Endometrial microvascular endothelial cells (primary cell): ENCODE results near the gene LBHD2. TPM values are rescaled to one million over a fixed set of nuclear protein-coding genes. Genes with fewer than 3 reads are reported as not detected.

Source experiments
- in situ Hi-C: cut with HindIII; loops from 2 replicates; pipeline ENCODE4 v1.10.0; 2017; ENCODE audit warnings: low sequenced_read_pairs, low pct_unique_long_range_greater_than_20kb; ENCODE audit errors: inconsistent ontology term
- total RNA-seq: library from RNA; depleted of rRNA; stranded (reverse); fragments of >200 nt; gene quantifications from one replicate; pipeline ENCODE4 v1.2.3, GENCODE V29; 2015; ENCODE audit errors: inconsistent ontology term

The LBHD2 gene
- total RNA-seq, 1 donor from 2014 or later = not detected

GRCh38 chr14:103087343-103087835 lies 3.4 kb downstream of the LBHD2 start:
- in situ Hi-C loops = no loop called here

DNA sequence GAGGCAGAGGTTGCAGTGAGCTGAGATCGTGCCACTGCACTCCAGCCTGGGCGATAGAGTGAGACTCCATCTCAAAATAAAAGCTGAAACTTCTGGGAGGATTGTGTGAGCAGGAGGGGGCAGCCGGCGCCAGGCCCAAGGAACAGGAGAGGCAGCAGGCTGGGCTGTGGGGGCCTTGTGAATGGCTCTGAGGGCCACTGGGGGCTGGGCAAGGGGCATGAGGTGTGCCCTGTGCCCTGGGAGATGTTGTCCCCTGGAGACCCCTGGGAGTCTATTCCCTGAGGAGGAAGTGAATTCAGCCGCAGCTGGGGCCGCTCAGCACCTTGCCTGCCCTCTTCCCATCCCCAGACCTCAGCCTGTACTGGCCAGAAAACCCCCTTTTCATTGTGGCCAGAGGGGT lies 4.9 kb downstream of the LBHD2 start:
- in situ Hi-C loops = no loop called here

GRCh38 chr14:103089386-103090335 lies 5.7 kb downstream of the LBHD2 start:
- in situ Hi-C loops = no loop called here

GRCh38 chr14:103090481-103091020 lies 6.5 kb downstream of the LBHD2 start:
- in situ Hi-C loops = no loop called here

- in situ Hi-C loops = no loop called here
Measured at GRCh38 chr14:103091041-103091882, 7.3 kb downstream of the LBHD2 start.

DNA sequence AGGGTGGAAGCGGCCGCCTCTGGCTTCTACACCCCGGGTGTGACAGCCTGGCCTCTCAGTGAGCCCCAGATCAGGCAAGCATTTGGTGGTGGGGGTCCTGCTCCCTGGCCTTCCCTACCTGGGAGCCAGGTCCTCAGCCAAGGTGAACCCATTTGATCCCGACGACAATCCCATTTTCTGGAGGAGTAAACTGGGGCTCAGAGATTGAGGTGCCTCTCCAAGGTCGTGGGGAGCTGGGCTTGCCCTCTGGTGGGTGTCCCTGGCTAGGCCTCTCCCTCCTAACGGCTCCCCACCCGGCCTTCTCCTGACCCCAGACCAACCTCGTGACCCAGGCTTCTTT lies 7.8 kb downstream of the LBHD2 start:
- in situ Hi-C loops = no loop called here

GRCh38 chr14:103093856-103094405 lies 9.9 kb downstream of the LBHD2 start:
- in situ Hi-C loops = no loop called here

- in situ Hi-C loops = no loop called here
Measured at GRCh38 chr14:103094406-103095209, 10.6 kb downstream of the LBHD2 start, which contains the start of gene EXOC3L4. Gene EXOC3L4 (plus strand): TSS chr14:103094725. CDS start chr14:103100220, 5,495 bp downstream.

DNA sequence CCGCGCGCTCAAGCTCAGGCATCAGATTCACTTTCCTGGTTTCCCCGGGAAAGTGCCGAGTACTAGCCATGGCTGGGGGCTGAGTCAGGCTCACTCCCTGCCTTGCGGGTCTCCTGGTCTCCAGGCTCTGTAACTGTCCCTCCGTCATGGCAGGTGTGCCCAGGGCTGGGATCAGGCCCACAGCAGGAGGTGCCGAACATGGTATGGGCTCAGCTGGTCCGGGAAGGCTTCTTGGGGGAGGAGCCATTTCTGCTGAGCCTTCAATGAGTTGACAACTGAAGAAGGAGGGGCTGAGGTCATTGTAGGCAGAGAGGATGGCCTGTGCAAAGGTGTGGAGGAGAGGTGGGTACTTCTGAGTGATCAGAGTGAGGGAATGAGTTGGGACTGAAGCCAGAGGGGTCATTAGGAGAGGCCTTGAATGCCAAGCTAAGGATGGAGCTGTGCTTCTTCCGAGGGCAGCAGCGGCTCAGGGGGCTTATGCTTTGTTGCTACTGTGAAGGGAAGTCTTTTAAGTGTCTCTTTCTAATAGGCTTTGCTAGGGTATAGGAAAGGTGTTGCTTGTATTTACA lies 11.3 kb downstream of the LBHD2 start:
- in situ Hi-C loops = no loop called here

- in situ Hi-C loops = no loop called here
Measured at GRCh38 chr14:103096387-103096786, 12.4 kb downstream of the LBHD2 start.

GRCh38 chr14:103097244-103097993 lies 13.4 kb downstream of the LBHD2 start:
- in situ Hi-C loops = no loop called here

- in situ Hi-C loops = no loop called here
Measured at GRCh38 chr14:103097994-103098957, 14.3 kb downstream of the LBHD2 start.

- in situ Hi-C loops = no loop called here
Measured at GRCh38 chr14:103099081-103099732, 15.2 kb downstream of the LBHD2 start.

DNA sequence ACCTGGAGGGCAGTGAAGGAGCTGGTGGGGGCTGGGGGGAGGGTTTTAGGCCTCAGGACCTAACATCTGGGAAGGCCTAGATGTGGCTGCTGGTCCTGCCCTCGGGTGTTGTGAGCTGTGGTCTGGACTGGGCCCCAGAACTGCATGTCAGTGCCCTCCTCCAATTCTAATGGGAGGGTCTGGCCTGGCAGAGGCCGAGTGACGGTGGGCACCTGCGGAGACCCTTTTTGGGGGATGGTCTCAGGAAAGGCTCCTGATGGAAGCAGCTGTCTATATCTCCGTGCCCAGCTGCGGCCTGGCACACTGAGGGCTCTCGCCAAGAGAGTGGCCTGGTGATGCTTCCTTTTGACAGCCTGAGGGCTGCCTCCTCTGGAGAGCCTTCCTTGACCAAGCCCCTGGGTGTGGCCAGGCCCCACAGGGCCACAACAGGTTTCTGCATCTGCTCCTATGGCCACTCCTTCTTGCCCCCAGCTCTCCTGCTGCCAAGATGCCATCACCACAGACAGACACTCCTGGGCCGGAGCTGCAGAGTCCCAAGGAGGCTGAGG lies 15.8 kb downstream of the LBHD2 start:
- in situ Hi-C loops = no loop called here

- in situ Hi-C loops = no loop called here
Measured at GRCh38 chr14:103100281-103101121, 16.5 kb downstream of the LBHD2 start.
